Endothelial cell (in vitro differentiated cells): ENCODE measurements around the gene CNTNAP1. TPM values are rescaled to one million over a fixed set of nuclear protein-coding genes. Genes with fewer than 3 reads are reported as not detected.

Experiments used
- DNase-seq: peaks from one replicate; pipeline ENCODE4 v3.0.0; 2021; ENCODE audit warnings: low spot score
- H3K27ac Mint-ChIP-seq: one replicate; pipeline ENCODE4 v1.8.0; 2021; ENCODE audit warnings: mixed read lengths, inconsistent platforms; ENCODE audit not compliant: unreplicated experiment
- H3K27me3 Mint-ChIP-seq: one replicate; pipeline ENCODE4 v1.8.0; 2021; ENCODE audit warnings: mild to moderate bottlenecking, moderate library complexity, mixed read lengths, inconsistent platforms; ENCODE audit not compliant: unreplicated experiment
- H3K36me3 Mint-ChIP-seq: one replicate; pipeline ENCODE4 v1.8.0; 2021; ENCODE audit warnings: mild to moderate bottlenecking, low read depth, mixed read lengths, inconsistent platforms; ENCODE audit not compliant: unreplicated experiment
- H3K4me1 Mint-ChIP-seq: one replicate; pipeline ENCODE4 v1.8.0; 2021; ENCODE audit warnings: mild to moderate bottlenecking, mixed read lengths, inconsistent platforms; ENCODE audit not compliant: unreplicated experiment
- H3K4me3 Mint-ChIP-seq: one replicate; pipeline ENCODE4 v1.8.0; 2021; ENCODE audit warnings: mild to moderate bottlenecking, mixed read lengths, inconsistent platforms; ENCODE audit not compliant: unreplicated experiment
- H3K9me3 Mint-ChIP-seq: one replicate; pipeline ENCODE4 v1.8.0; 2021; ENCODE audit warnings: mixed read lengths, inconsistent platforms; ENCODE audit not compliant: unreplicated experiment
- CTCF ChIP-seq: fragments of 200-600 bp; sonication (generic); IDR thresholded peaks from one replicate; pipeline ENCODE4 v1.5.0; 2021; ENCODE audit warnings: antibody characterized with exemption; ENCODE audit not compliant: unreplicated experiment
- total RNA-seq: library from RNA; stranded (reverse); fragmentation: NEBNext Ultra II Directional; extraction: Animal tissue kit (Norgen Biotek cat#: 25700); gene quantifications from one replicate; pipeline ENCODE4 v1.2.1, GENCODE V29; 2021; ENCODE audit not compliant: unreplicated experiment

The CNTNAP1 gene
- total RNA-seq, 1 donor from 2014 or later = 8.9 TPM

GRCh38 chr17:42698736-42699414 is 16.5 kb downstream of the CNTNAP1 start:
- Mint-ChIP-seq H3K9me3 (no peaks in the 10 kb centered on the region), H3K27me3 (peaks cover 10% of the 10 kb centered on the region), H3K4me1 (peaks cover 3% of the 10 kb centered on the region), H3K27ac (no peak overlapping the region), H3K4me3 (no peak overlapping the region), H3K36me3 (peaks cover 24% of the 10 kb centered on the region)
- no peak for DNase-seq
- TF ChIP-seq CTCF = no peak

GRCh38 chr17:42699415-42699740 is 17.0 kb downstream of the CNTNAP1 start:
- no peaks in the 10 kb centered on the region for H3K9me3 Mint-ChIP-seq
- DNase-seq = no peak
- TF ChIP-seq CTCF = no peak
- peaks cover 26% of the 10 kb centered on the region for H3K36me3 Mint-ChIP-seq
- peaks cover 10% of the 10 kb centered on the region for H3K27me3 Mint-ChIP-seq
- peak overlapping the region; percentile 79 for H3K4me3 Mint-ChIP-seq
- no peak overlapping the region for H3K27ac Mint-ChIP-seq
- H3K4me1 Mint-ChIP-seq = peaks cover 3% of the 10 kb centered on the region

- Mint-ChIP-seq H3K4me3 (no peak overlapping the region), H3K27me3 (peaks cover 8% of the 10 kb centered on the region), H3K9me3 (no peaks in the 10 kb centered on the region), H3K27ac (no peak overlapping the region), H3K36me3 (peaks cover 30% of the 10 kb centered on the region), H3K4me1 (peaks cover 3% of the 10 kb centered on the region)
- no peak for DNase-seq
- no peak for TF ChIP-seq CTCF
These were observed 18.4 kb downstream of the CNTNAP1 start for GRCh38 chr17:42700586-42701289.

GRCh38 chr17:42702446-42702845 is 20.1 kb downstream of the CNTNAP1 start:
- no peak for TF ChIP-seq CTCF
- H3K9me3 Mint-ChIP-seq = no peaks in the 10 kb centered on the region
- H3K27ac Mint-ChIP-seq = no peak overlapping the region
- peaks cover 7% of the 10 kb centered on the region for H3K27me3 Mint-ChIP-seq
- H3K4me1 Mint-ChIP-seq = peaks cover 3% of the 10 kb centered on the region
- DNase-seq = no peak
- H3K36me3 Mint-ChIP-seq = peaks cover 38% of the 10 kb centered on the region
- H3K4me3 Mint-ChIP-seq = no peak overlapping the region

- H3K27ac Mint-ChIP-seq = no peak overlapping the region
- no peaks in the 10 kb centered on the region for H3K9me3 Mint-ChIP-seq
- peaks cover 49% of the 10 kb centered on the region for H3K36me3 Mint-ChIP-seq
- no peaks in the 10 kb centered on the region for H3K4me1 Mint-ChIP-seq
- DNase-seq = no peak
- peaks cover 5% of the 10 kb centered on the region for H3K27me3 Mint-ChIP-seq
- TF ChIP-seq CTCF = no peak
- H3K4me3 Mint-ChIP-seq = no peak overlapping the region
These were observed 22.1 kb downstream of the CNTNAP1 start for GRCh38 chr17:42704490-42704836.
